GM18517 (cell line): ENCODE data around the gene SKAP1.

Experiments
- ATAC-seq: cut with Tn5 transposase; IDR thresholded peaks from one replicate; pipeline ENCODE4 v1.9.1; 2021; ENCODE audit warnings: mild to moderate bottlenecking, moderate library complexity; ENCODE audit not compliant: unreplicated experiment

The SKAP1 gene

GRCh38 chr17:48333034-48333530 lies 96.9 kb downstream of the SKAP1 start:
- ATAC-seq: no peak

- no peak for ATAC-seq
These were observed 99.1 kb downstream of the SKAP1 start for GRCh38 chr17:48330887-48331286.

GRCh38 chr17:48330421-48330820 lies 99.6 kb downstream of the SKAP1 start:
- no peak for ATAC-seq

GRCh38 chr17:48328457-48328856 lies 101.6 kb downstream of the SKAP1 start:
- no peak for ATAC-seq

- no peak for ATAC-seq
These were observed 103.7 kb downstream of the SKAP1 start for GRCh38 chr17:48326310-48326709.

- no peak for ATAC-seq
These were observed 108.0 kb downstream of the SKAP1 start for GRCh38 chr17:48322060-48322459.

- ATAC-seq: no peak
These were observed 112.3 kb downstream of the SKAP1 start for GRCh38 chr17:48317732-48318131.

GRCh38 chr17:48314716-48315115 lies 115.3 kb downstream of the SKAP1 start:
- ATAC-seq: no peak

GRCh38 chr17:48313096-48313755 lies 116.8 kb downstream of the SKAP1 start:
- ATAC-seq: no peak

- ATAC-seq: no peak
These were observed 118.7 kb downstream of the SKAP1 start for GRCh38 chr17:48311324-48311723.

- ATAC-seq: no peak
These were observed 119.2 kb downstream of the SKAP1 start for GRCh38 chr17:48310748-48311213.

- ATAC-seq: no peak
These were observed 121.4 kb downstream of the SKAP1 start for GRCh38 chr17:48308581-48308980.

- ATAC-seq: no peak
These were observed 122.1 kb downstream of the SKAP1 start for GRCh38 chr17:48307814-48308411.

GRCh38 chr17:48307255-48307654 lies 122.8 kb downstream of the SKAP1 start:
- no peak for ATAC-seq

- no peak for ATAC-seq
These were observed 129.0 kb downstream of the SKAP1 start for GRCh38 chr17:48301002-48301401.

GRCh38 chr17:48299760-48300159 lies 130.3 kb downstream of the SKAP1 start:
- no peak for ATAC-seq

- ATAC-seq: no peak
These were observed 132.2 kb downstream of the SKAP1 start for GRCh38 chr17:48297825-48298224.

GRCh38 chr17:48296453-48296852 lies 133.6 kb downstream of the SKAP1 start:
- no peak for ATAC-seq

- ATAC-seq: no peak
These were observed 134.4 kb downstream of the SKAP1 start for GRCh38 chr17:48295362-48296288.

GRCh38 chr17:48294806-48295361 lies 135.1 kb downstream of the SKAP1 start:
- no peak for ATAC-seq
